B cell (primary cell): ENCODE data around the gene CHST15.

ENCODE experiments used
- EZH2 ChIP-seq: IDR thresholded peaks from 2 replicates; pipeline ENCODE4 v1.6.1; 2012; ENCODE audit warnings: borderline replicate concordance, low read depth, mild to moderate bottlenecking, moderate library complexity, low read length; ENCODE audit not compliant: insufficient read depth, poor library complexity, severe bottlenecking
- TF ChIP-seq, protein P1 (sequence below): fragments of 200-600 bp; IDR thresholded peaks from one replicate; pipeline ENCODE4 v1.8.0; 2022; ENCODE audit warnings: antibody characterized with exemption, mild to moderate bottlenecking

- TF ChIP-seq, protein P1, sequence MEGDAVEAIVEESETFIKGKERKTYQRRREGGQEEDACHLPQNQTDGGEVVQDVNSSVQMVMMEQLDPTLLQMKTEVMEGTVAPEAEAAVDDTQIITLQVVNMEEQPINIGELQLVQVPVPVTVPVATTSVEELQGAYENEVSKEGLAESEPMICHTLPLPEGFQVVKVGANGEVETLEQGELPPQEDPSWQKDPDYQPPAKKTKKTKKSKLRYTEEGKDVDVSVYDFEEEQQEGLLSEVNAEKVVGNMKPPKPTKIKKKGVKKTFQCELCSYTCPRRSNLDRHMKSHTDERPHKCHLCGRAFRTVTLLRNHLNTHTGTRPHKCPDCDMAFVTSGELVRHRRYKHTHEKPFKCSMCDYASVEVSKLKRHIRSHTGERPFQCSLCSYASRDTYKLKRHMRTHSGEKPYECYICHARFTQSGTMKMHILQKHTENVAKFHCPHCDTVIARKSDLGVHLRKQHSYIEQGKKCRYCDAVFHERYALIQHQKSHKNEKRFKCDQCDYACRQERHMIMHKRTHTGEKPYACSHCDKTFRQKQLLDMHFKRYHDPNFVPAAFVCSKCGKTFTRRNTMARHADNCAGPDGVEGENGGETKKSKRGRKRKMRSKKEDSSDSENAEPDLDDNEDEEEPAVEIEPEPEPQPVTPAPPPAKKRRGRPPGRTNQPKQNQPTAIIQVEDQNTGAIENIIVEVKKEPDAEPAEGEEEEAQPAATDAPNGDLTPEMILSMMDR = no peak
- TF ChIP-seq EZH2 = no peak
These were observed 104.7 kb downstream of the CHST15 start for GRCh38 chr10:123988694-123989093.
